NCI-H146 (cell line): ENCODE data around the gene SCTR.
"Not testable (repeated sequence)": the region's sequence is repeated elsewhere in the genome, so short reads cannot be mapped to it uniquely, and the experiment has no call there.

Source experiments
- DNase-seq: peaks from one replicate; lab custom pipeline; 2025; lab: John Stamatoyannopoulos, UW

The SCTR gene

DNA sequence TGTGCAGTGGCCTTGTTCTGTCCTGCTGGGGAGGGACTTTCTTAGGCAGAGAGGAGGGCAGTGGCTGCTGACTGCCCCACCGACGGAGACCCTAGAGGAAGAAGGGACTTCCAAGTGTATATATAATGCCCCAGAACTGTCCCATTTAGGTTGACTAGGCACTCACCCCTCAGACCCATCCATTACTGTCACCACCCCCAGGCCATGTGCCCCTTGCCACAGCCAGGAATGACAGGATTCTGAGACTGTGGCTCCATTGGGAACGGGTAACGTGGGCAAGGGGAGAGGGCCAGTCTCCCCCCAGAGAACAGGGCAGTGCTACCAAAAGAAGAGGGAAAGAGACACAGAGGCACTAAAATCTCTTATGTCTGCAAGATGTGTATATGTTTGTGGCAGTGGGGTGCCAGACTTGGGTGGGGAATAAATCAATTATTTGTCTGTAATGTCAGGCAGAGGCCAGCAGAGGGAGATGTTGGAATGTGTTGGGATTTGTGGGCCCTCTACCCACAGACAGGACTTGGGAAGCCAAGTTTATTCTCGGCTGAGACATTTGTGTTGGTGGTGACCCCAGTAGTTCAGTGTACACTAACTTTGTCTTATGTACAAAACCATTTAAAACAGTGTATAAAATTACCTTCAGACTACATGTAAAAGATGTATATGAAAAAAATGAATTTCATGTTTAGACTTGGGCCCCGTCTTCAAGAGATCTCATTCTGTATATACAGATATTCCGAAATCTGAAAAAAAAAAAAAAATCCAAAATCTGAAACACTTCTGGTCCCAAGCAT, 116.7 kb downstream of the SCTR start:
- peak; percentile 43 for DNase-seq

DNA sequence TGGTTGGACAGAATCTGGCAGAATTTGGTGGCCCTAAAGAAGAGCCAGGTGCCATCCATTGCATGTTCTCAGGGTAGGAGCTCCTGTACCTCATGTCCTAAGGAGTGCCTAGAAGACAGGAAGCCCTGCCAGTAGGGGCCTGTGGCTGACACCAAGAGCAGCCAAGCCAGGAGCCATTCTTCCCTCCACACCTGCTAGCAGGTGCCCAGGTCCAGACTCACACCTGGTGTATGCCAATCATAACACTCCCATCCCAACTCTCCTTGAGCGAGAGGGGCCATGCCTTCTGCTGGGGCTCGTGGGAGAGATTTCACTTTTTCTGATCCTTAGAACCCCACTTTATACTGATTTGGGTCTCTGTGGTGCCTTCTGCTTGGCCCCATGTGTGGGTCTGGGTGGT, 119.1 kb downstream of the SCTR start:
- no peak for DNase-seq

DNA sequence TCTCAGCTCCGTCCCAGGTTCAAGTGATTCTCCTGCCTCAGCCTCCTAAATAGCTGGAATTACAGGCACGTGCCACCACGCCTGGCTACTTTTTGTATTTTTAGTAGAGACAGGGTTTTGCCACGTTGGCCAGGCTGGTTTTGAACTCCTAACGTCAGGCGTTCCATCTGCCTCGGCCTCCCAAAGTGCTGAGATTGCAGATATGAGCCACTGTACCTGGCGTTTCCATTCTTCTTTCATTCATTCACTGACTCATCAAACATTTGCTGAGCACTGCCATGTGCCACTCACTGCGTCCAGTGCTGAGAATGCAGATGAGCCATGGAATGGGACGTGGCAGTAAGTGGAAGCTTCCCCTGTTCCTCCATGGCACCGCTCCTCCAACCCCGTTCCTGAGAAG, 120.7 kb downstream of the SCTR start:
- DNase-seq = not testable (repeated sequence)

DNA sequence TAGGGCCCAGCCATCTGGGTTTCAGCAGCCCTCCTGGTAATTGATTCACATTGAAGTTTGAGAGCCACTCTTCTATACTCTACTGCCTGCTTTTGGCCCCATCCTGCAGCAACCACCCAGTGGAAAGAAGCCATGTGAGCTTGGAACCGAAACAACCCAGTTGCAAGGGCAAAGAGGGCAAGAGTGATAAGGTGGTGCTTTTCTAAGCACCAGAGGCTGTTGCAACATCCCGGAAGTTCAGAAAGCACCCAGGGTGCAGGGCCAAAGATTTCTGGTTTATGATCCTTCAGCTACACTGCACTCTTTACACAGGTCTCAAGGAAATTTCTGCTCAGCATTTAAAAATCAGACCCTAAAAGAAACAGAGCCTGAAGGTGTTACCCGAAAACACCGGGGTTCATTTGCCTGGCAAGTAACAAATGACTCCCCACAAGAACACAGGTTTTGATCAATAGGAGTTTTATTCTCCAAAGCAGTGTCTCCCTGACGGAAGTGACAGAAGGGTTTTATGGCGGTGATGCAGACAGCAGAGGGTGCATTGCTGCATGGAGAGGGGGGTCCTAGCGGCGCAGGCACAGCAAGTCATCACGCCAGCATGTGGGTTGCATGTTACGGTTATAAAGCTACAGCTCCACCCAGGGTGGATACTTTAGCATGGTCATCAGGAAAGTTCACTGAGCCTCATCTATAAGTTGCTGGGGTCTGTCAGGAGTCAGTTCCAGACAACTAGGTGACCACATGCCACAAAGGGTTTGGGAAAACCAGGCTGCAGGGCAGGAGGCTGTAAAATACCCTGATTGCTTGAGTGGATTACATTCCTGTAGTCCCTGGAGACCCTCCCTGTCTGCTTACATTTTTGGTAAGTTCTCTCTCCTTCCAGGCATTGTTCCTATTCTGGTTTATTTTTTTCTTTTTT, 121.4 kb downstream of the SCTR start:
- DNase-seq = no peak

DNA sequence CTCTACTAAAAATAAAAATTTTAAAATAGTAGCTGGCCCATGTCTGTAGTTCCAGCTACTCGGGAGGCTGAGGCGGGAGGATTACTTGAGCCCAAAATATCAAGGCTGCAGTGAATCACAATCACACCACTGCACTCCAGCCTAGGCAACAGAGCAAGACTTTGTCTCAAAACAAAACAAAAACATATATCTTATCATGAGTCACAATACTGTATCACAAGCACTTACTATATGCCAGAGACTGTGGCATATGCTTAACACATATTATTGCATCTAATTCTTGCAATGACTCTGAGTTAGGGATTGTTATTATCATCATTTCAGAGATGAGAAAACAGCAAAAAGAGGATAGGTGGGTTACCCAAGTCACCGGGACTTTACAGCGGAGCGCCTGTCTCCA, 122.2 kb downstream of the SCTR start:
- no peak for DNase-seq

DNA sequence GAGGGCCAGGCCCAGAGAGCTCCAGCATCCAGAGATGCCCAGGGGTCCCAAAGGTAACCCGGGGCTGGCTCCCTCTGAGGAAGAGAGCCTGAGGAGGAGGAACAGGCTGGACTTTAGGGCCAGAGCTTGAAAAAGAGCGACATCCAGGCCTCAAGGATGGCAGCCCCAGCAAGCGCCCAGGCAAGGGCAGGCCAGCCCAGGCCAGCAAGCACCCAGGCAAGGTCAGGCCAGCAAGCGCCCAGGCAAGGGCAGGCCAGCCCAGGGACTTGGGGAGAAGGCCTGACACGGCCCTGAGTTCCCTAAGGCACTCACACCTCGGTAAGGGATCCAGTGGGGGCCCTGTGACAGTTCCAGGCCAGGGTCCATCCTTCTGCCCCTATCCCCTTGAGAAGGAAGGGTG, 127.1 kb downstream of the SCTR start:
- no peak for DNase-seq

DNA sequence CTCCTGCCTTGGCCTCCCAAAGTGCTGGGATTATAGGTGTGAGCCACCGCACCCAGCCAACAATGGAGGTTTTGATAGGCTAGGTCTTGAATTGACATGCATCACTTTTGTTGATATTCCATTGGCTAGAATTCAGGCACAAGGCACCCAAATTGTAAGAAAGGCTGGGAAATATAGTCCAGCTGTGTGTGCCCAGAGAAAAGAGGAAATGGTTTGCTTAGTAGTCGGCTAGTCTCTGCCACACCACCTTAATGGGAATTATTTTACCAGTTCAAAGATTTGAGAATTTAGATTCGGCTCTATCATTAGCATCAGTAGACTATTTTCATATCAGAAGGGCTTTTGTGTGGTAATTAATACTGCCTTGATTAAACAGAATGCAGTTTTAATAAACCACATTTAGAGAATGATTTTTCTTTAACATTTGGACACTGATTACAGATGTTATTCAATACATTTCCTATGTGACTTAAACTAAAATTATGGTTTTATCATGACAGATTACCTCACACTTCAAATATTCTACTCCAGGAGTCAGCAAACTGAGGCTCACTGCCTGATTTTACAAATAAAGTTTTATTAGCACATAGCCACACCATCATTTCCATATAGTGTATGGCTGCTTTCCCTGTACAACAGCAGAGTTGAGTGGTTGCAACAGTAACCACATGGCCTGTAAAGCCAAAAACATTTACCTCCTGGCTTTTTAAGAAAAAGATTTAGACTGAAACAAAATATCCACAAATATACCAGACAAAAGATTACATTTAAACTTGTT, 130.1 kb downstream of the SCTR start:
- DNase-seq = no peak
